ENCODE data around the gene NHERF2. TPM values are rescaled to one million over a fixed set of nuclear protein-coding genes. Genes with fewer than 3 reads are reported as not detected.

The NHERF2 gene
- total RNA-seq, 4 donors from 2014 or later, result 13.8 to 36.5 (median 21.8) TPM

- Histone ChIP-seq H3K27ac (no peak overlapping the region), H3K36me3 (peaks cover 90% of the 10 kb centered on the region), H3K4me1 (peaks cover 67% of the 10 kb centered on the region), H3K9me3 (no peaks in the 10 kb centered on the region), H3K27me3 (no peaks in the 10 kb centered on the region), H3K4me3 (no peak overlapping the region)
- WGBS, result 78% methylated on average over 32 of the region's 41 CpGs
- DNase-seq (ENCODE audit: low spot score in 2 of 2), result no peak
- no peak for TF ChIP-seq POLR2AphosphoS5 (IDR thresholded peaks at IDR 0.05)
Observed at GRCh38 chr16:2087748-2088631, 61.3 kb downstream of the NHERF2 start.

Other genes starting within 250 kb of the NHERF2 start
- 100 to 1,000 TPM; 124 to 205 (median 156) TPM for gene SPSB3, start 244.3 kb upstream of the NHERF2 start, total RNA-seq
- 100 to 1,000 TPM in 1 of 4 donors, 10 to 100 TPM in 3; 55.4 to 115 (median 90.8) TPM for gene NUBP2, start 243.9 kb upstream of the NHERF2 start, total RNA-seq
- 1 to 10 TPM in 2 of 4 donors, under 1 TPM in 2; 0.42 to 2.4 (median 1.1) TPM for gene IGFALS, start 233.2 kb upstream of the NHERF2 start, total RNA-seq
- gene HAGH, start 200.1 kb upstream of the NHERF2 start, total RNA-seq, result 10 to 100 TPM; 49.8 to 66.6 (median 51.9) TPM
- 10 to 100 TPM; 47.4 to 84.7 (median 49.1) TPM for gene FAHD1, start 199.7 kb upstream of the NHERF2 start, total RNA-seq
- under 1 TPM in 2 of 4 donors, not detected in 2; 0.29 to 0.68 TPM for gene MEIOB, start 154.7 kb upstream of the NHERF2 start, total RNA-seq
- 10 to 100 TPM; 28.5 to 76.7 (median 58.5) TPM for gene HS3ST6, start 108.5 kb upstream of the NHERF2 start, total RNA-seq
- 10 to 100 TPM; 14.9 to 28.6 (median 23.5) TPM for gene MSRB1, start 83.7 kb upstream of the NHERF2 start, total RNA-seq
- gene RPL3L, start 72.2 kb upstream of the NHERF2 start, total RNA-seq, result under 1 TPM in 3 of 4 donors, not detected in 1; 0.29 to 0.60 (median 0.42) TPM
- gene NDUFB10, start 67.4 kb upstream of the NHERF2 start, total RNA-seq, result 100 to 1,000 TPM; 157 to 196 (median 174) TPM
- gene RPS2, start 62.1 kb upstream of the NHERF2 start, total RNA-seq, result 1,000 to 10,000 TPM; 3,268 to 4,213 (median 3,625) TPM
- not detected for gene RNF151, start 60.0 kb upstream of the NHERF2 start, total RNA-seq
- 10 to 100 TPM; 49.2 to 73.5 (median 57.2) TPM for gene TBL3, start 54.8 kb upstream of the NHERF2 start, total RNA-seq
- 1 to 10 TPM in 3 of 4 donors, not detected in 1; 1.1 to 3.1 (median 2.0) TPM for gene NOXO1, start 45.4 kb upstream of the NHERF2 start, total RNA-seq
- gene GFER, start 42.7 kb upstream of the NHERF2 start, total RNA-seq, result 10 to 100 TPM in 1 of 4 donors, 1 to 10 TPM in 3; 7.0 to 11.2 (median 9.5) TPM
- 1 to 10 TPM in 1 of 4 donors, under 1 TPM in 2, not detected in 1; 0.42 to 1.7 (median 0.60) TPM for gene SYNGR3, start 36.9 kb upstream of the NHERF2 start, total RNA-seq
- 100 to 1,000 TPM in 1 of 4 donors, 10 to 100 TPM in 3; 69.4 to 103 (median 84.0) TPM for gene ZNF598, start 17.1 kb upstream of the NHERF2 start, total RNA-seq
- gene NPW, start 7.1 kb upstream of the NHERF2 start, total RNA-seq, result 1 to 10 TPM in 2 of 4 donors, under 1 TPM in 1, not detected in 1; 0.65 to 5.6 (median 3.0) TPM
- gene NTHL1, start 20.9 kb downstream of the NHERF2 start, total RNA-seq, result 10 to 100 TPM; 15.9 to 40.5 (median 20.9) TPM
- 100 to 1,000 TPM; 103 to 193 (median 143) TPM for gene TSC2, start 21.1 kb downstream of the NHERF2 start, total RNA-seq
- 100 to 1,000 TPM; 209 to 446 (median 293) TPM for gene PKD1, start 109.0 kb downstream of the NHERF2 start, total RNA-seq
- 1 to 10 TPM in 3 of 4 donors, under 1 TPM in 1; 0.64 to 3.0 (median 1.4) TPM for gene RAB26, start 121.7 kb downstream of the NHERF2 start, total RNA-seq
- gene TRAF7, start 128.9 kb downstream of the NHERF2 start, total RNA-seq, result 10 to 100 TPM; 53.4 to 74.7 (median 66.5) TPM
- gene CASKIN1, start 169.7 kb downstream of the NHERF2 start, total RNA-seq, result 1 to 10 TPM in 1 of 4 donors, under 1 TPM in 3; 0.49 to 1.5 (median 0.78) TPM
- gene MLST8, start 178.6 kb downstream of the NHERF2 start, total RNA-seq, result 10 to 100 TPM; 52.3 to 69.5 (median 55.1) TPM
- 1 to 10 TPM; 2.2 to 10.0 (median 3.2) TPM for gene BRICD5, start 184.0 kb downstream of the NHERF2 start, total RNA-seq
- gene PGP, start 187.9 kb downstream of the NHERF2 start, total RNA-seq, result 1 to 10 TPM; 6.8 to 9.5 (median 7.6) TPM
- 10 to 100 TPM; 42.1 to 79.3 (median 54.2) TPM for gene E4F1, start 196.7 kb downstream of the NHERF2 start, total RNA-seq
- 10 to 100 TPM; 17.0 to 72.6 (median 42.8) TPM for gene DNASE1L2, start 209.5 kb downstream of the NHERF2 start, total RNA-seq
- 10 to 100 TPM; 28.4 to 65.3 (median 47.2) TPM for gene ECI1, start 224.7 kb downstream of the NHERF2 start, total RNA-seq
- 100 to 1,000 TPM; 119 to 151 (median 146) TPM for gene RNPS1, start 241.2 kb downstream of the NHERF2 start, total RNA-seq